Esophagus muscularis mucosa (tissue), 4 donors: Measurements from ENCODE around the gene MS4A10. TPM values are rescaled to one million over a fixed set of nuclear protein-coding genes. Genes with fewer than 3 reads are reported as not detected.

Experiments used
- DNase-seq: peaks from one replicate; pipeline ENCODE4 v3.0.0-alpha.2; 2017; ENCODE audit errors: extremely low spot score
- H3K27ac ChIP-seq, 4 donors: fragments of 200-600 bp; sonication (generic); replicated peaks in 1 of 4; 1 replicate in 3 of 4; 2 replicates in 1 of 4; pipeline ENCODE4 v1.5.1; 2016 to 2019; ENCODE audit warnings: mild to moderate bottlenecking in 1 of 4
- H3K27me3 ChIP-seq, 4 donors: fragments of 200-600 bp; sonication (generic); one replicate each; pipeline versions ENCODE4 v1.5.1 to v1.6.0; 2016 to 2019
- H3K36me3 ChIP-seq, 4 donors: fragments of 200-600 bp; sonication (generic); one replicate each; pipeline ENCODE4 v1.5.1; 2016 to 2019
- H3K4me1 ChIP-seq, 4 donors: fragments of 200-600 bp; sonication (generic); one replicate each; pipeline ENCODE4 v1.5.1; 2016 to 2019
- H3K4me3 ChIP-seq, 4 donors: fragments of 200-600 bp; sonication (generic); 1 replicate in 2 of 4; 2 replicates in 2 of 4; pipeline ENCODE4 v1.5.1; 2016 to 2019; ENCODE audit warnings: mild to moderate bottlenecking in 4 of 4, moderate library complexity in 1 of 4
- H3K9me3 ChIP-seq, 4 donors: fragments of 200-600 bp; sonication (generic); 1 replicate in 3 of 4; 2 replicates in 1 of 4; pipeline ENCODE4 v1.5.1; 2016 to 2019
- EP300 ChIP-seq: sonication (generic); formaldehyde crosslinking; IDR thresholded peaks from one replicate; pipeline ENCODE4 v1.6.1; 2017; ENCODE audit warnings: antibody characterized with exemption
- POLR2A ChIP-seq: fragments of 450-650 bp; IDR thresholded peaks from one replicate; pipeline ENCODE4 v1.6.1; 2017; ENCODE audit warnings: antibody characterized with exemption, moderate library complexity, mild to moderate bottlenecking, low read depth
- POLR2AphosphoS5 ChIP-seq, 2 donors: sonication (generic); formaldehyde crosslinking; IDR thresholded peaks; one replicate each; pipeline ENCODE4 v1.6.1; 2017; ENCODE audit warnings: antibody characterized with exemption in 2 of 2
- WGBS: methylation state at CpG from one replicate; pipeline ENCODE4 v1.1.5; 2018; 5-methylcytosine and 5-hydroxymethylcytosine counted together
- intact Hi-C: fragments of 100-400 bp; cut with DNase I; formaldehyde crosslinking; loops from one replicate; pipeline ENCODE4 v1.15.1; 2023
- total RNA-seq, 4 donors: library from RNA; depleted of rRNA; stranded (reverse); fragments of >200 nt; gene quantifications; one replicate each; pipeline versions ENCODE4 v1.1.0 to v1.2.1, GENCODE V29; 2016
- TF ChIP-seq, protein P1 (sequence below), 3 experiments: fragments of 200-600 bp in 2 of 3; fragments of 450-650 bp in 1 of 3; sonication (generic) in 2 of 3; IDR thresholded peaks; one replicate each; pipeline ENCODE4 v1.5.1; 2017 to 2019; ENCODE audit warnings: antibody characterized with exemption in 3 of 3, mild to moderate bottlenecking in 2 of 3, moderate library complexity in 1 of 3

The MS4A10 gene
- total RNA-seq, 4 donors from 2014 or later = not detected

DNA sequence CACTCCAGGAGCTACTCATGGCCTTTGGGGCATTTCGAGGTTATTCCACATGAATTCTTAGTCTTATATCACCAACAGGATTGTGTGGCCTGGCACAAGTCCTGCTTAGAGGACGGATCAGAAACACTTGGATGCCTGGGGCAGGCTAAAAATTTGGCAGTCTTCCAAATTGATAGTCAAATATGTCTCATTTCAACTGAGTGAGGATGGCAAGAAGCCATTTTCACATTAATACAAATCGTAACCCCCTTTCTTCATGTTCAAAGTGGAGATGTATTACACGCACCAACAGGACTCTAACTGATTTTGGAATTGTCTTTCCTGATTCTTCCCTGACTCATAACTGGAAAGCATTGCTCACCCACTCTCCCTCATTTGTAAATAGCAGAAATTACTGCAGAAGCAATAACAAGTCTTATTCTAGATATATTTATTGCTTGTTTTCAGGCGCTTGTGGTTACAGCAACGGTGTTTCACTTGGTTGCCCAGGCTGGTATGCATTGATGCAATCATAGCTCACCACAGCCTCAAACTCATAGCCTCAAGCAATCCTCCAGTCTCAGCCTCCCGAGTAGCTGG lies 46.5 kb downstream of the MS4A10 start:
- DNase-seq = no peak
- intact Hi-C loops = loop anchor here (5.0 to 10.0 kb wide), 3 partner anchors 66 to 356 kb away; partner anchors contain the start of gene VPS37C
- WGBS = 54% methylated on average over 7 of the region's 7 CpGs
- no peak for TF ChIP-seq POLR2AphosphoS5 (IDR thresholded peaks at IDR 0.05)
- no peak for TF ChIP-seq POLR2A
- no peaks in the 10 kb centered on the region for H3K36me3 ChIP-seq
- H3K27me3 ChIP-seq = peaks cover 0 to 7% (median 0%) of the 10 kb centered on the region in 4 donors
- H3K9me3 ChIP-seq = no peaks in the 10 kb centered on the region
- no peak overlapping the region for H3K4me3 ChIP-seq
- H3K27ac ChIP-seq = no peak overlapping the region
- peaks cover 0 to 3% (median 0%) of the 10 kb centered on the region in 4 donors for H3K4me1 ChIP-seq

DNA sequence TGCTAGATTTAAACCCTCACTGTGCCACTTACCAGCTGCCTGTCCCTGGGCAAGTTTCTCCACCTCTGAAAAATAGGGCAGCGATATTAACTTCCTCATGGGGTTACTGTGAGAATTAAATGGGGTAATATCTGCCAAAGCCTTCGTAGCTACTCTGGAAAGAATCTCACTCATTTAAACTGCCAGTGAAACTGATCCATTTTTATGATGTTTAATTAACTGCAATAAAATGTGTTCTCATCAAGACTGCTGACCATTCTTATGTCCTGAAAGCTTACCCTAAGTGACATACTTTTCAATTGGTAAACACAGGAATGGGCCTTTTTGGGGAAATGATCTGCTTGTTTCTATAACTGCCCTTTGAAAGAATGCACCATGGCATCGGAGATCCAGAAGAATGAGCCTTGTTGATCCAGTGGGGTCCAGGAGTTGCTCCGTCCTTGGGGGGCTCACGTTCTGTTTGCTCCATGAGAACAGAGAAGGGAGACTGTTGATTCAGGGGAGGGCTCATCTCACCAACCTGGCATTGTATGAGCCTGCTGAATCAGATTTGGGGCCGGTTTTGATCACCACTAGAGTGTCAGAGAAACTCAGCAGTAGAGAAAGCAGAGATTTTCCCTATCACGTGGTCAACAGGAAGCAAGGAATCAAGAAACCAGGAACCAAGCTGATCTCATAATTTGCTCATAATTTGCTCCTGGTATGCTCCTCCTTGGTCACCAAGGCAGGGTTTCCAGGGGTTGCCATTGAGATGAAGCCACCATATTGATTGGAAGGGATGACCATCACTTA lies 49.8 kb downstream of the MS4A10 start:
- Histone ChIP-seq H3K9me3 (no peaks in the 10 kb centered on the region), H3K4me1 (peaks cover 0 to 3% (median 1%) of the 10 kb centered on the region in 4 donors), H3K27ac (no peak overlapping the region), H3K4me3 (no peak overlapping the region), H3K36me3 (no peaks in the 10 kb centered on the region), H3K27me3 (peaks cover 0 to 7% (median 0%) of the 10 kb centered on the region in 4 donors)
- WGBS = 54% methylated on average over 7 of the region's 7 CpGs
- TF ChIP-seq POLR2AphosphoS5 (IDR thresholded peaks at IDR 0.05) (no peak), POLR2A (no peak), EP300 (no peak)
- TF ChIP-seq, protein P1, sequence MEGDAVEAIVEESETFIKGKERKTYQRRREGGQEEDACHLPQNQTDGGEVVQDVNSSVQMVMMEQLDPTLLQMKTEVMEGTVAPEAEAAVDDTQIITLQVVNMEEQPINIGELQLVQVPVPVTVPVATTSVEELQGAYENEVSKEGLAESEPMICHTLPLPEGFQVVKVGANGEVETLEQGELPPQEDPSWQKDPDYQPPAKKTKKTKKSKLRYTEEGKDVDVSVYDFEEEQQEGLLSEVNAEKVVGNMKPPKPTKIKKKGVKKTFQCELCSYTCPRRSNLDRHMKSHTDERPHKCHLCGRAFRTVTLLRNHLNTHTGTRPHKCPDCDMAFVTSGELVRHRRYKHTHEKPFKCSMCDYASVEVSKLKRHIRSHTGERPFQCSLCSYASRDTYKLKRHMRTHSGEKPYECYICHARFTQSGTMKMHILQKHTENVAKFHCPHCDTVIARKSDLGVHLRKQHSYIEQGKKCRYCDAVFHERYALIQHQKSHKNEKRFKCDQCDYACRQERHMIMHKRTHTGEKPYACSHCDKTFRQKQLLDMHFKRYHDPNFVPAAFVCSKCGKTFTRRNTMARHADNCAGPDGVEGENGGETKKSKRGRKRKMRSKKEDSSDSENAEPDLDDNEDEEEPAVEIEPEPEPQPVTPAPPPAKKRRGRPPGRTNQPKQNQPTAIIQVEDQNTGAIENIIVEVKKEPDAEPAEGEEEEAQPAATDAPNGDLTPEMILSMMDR (IDR thresholded peaks at IDR 0.05) = no peak
- DNase-seq = no peak
- intact Hi-C loops = loop anchor here (5.0 to 10.0 kb wide), 3 partner anchors 62 to 352 kb away; partner anchors contain the start of gene VPS37C

DNA sequence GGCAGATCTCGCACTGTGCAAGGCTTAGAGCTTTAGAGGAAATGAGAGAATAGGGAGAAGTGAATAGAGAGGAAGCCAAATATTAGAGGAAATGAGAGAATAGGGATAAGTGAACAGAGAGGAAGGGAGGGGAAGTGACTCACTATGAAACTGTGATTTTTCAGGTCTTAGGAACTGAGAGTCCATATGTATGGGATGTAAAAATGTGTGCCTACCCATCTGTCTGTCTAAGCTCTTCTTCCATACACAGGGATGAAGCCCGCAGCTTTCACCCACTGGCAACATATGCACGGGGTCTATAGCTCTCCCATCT lies 50.4 kb downstream of the MS4A10 start:
- Histone ChIP-seq H3K36me3 (no peaks in the 10 kb centered on the region), H3K4me1 (peaks cover 2 to 8% (median 5%) of the 10 kb centered on the region in 4 donors), H3K27ac (no peak overlapping the region), H3K4me3 (no peak overlapping the region), H3K9me3 (no peaks in the 10 kb centered on the region), H3K27me3 (peaks cover 0 to 7% (median 0%) of the 10 kb centered on the region in 4 donors)
- intact Hi-C loops = loop anchor here (10.0 kb wide), 1 partner anchor 329 kb away; the partner anchor contains the start of gene VPS37C
- DNase-seq = no peak
- 71% methylated on average over 3 of the region's 3 CpGs for WGBS
- TF ChIP-seq POLR2A (no peak), EP300 (no peak), POLR2AphosphoS5 (IDR thresholded peaks at IDR 0.05) (no peak)
- TF ChIP-seq, protein P1 (IDR thresholded peaks at IDR 0.05) = no peak

DNA sequence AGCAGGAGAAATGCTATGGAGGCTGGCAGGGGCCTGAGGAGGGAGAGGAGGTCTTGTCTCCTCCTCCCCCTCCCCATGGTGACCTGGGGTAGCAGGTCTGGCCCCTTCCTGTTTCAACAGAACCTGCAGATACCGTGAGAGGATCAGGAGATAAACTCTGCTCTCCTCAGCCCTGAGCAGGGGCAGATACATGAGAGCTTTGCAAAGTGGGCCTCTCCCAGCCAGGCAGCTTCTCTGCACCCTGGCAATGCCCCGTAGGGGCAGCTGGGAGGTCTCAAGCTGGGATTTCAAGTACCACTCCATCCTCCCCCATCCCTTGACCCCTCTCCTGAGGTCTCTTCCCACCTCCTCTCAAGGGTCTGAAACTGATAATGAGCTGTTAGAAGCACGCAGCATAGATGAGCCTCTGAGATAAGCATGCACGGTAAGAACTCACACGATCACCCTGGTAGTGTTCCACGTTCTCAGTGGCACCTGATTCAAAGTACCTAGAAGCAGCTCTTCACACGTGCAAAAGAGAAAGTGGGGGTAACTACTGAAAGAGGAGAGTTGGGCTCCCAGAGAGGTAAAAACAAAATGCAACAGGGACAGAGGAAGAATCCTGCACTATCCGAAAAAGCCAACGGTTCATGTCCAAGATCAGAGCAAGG lies 51.9 kb downstream of the MS4A10 start:
- Histone ChIP-seq H3K27me3 (peaks cover 0 to 5% (median 0%) of the 10 kb centered on the region in 4 donors), H3K9me3 (no peaks in the 10 kb centered on the region), H3K4me1 (peaks cover 14 to 20% (median 16%) of the 10 kb centered on the region in 4 donors), H3K27ac (no peak overlapping the region), H3K36me3 (no peaks in the 10 kb centered on the region), H3K4me3 (no peak overlapping the region)
- WGBS = 60% methylated on average over 9 of the region's 9 CpGs
- no peak for TF ChIP-seq POLR2A
- TF ChIP-seq POLR2AphosphoS5 (IDR thresholded peaks at IDR 0.05) = no peak
- no peak for TF ChIP-seq EP300
- TF ChIP-seq, protein P1 (IDR thresholded peaks at IDR 0.05) = no peak
- no peak for DNase-seq
- intact Hi-C loops = loop anchor here (10.0 kb wide), 1 partner anchor 328 kb away; the partner anchor contains the start of gene VPS37C

DNA sequence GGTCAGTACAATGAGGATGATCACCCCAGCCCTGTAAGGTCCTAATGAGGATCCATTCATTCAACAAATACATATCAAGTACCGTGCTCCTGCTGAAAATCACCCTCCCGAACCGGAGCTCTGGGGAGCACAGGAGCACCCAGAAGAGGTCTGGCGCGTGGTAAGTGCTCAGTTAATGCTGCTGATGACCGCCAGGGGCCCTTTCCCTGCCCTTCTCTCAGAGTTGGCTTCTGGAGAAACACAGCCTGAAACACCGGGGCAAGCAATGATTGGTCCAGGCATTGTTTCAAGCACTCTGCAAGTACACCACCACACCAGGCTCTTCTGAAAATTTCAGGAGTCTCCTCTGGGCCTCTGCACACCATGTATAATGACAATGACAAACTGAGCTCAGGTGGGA lies 53.0 kb downstream of the MS4A10 start:
- TF ChIP-seq POLR2AphosphoS5 (IDR thresholded peaks at IDR 0.05) (no peak), EP300 (no peak), POLR2A (no peak)
- TF ChIP-seq, protein P1 (IDR thresholded peaks at IDR 0.05) = no peak
- H3K9me3 ChIP-seq = no peaks in the 10 kb centered on the region
- H3K36me3 ChIP-seq = no peaks in the 10 kb centered on the region
- H3K4me3 ChIP-seq = no peak overlapping the region
- H3K27me3 ChIP-seq = no peaks in the 10 kb centered on the region
- intact Hi-C loops = loop anchor here (10.0 kb wide), 1 partner anchor 327 kb away; the partner anchor contains the start of gene VPS37C
- peaks cover 20 to 29% (median 24%) of the 10 kb centered on the region in 4 donors for H3K4me1 ChIP-seq
- DNase-seq = no peak
- no peak overlapping the region for H3K27ac ChIP-seq
- 85% methylated on average over 7 of the region's 7 CpGs for WGBS
